Stimulated activated naive CD8-positive, alpha-beta T cell treated with anti-CD3 and anti-CD28 coated beads, Interleukin-15, amount 100 ng/mL, for 72 hours (primary cell): ENCODE data around the gene EXOC7.
A peak's percentile ranks its signal among the peaks of the same experiment; 100 is the strongest.

Source experiments
- ATAC-seq: fragments of 150-1000 bp; cut with Tn5 transposase; 2 replicates; pipeline ENCODE4 v1.10.0; 2021; ENCODE audit warnings: mild to moderate bottlenecking, moderate library complexity
- DNase-seq, 2 donors: peaks; one replicate each; pipeline ENCODE4 v3.0.0; 2021 to 2022
- H3K27ac Mint-ChIP-seq, 2 donors: one replicate each; pipeline ENCODE4 v1.8.0; 2022; ENCODE audit warnings: mild to moderate bottlenecking in 2 of 2, mixed read lengths in 2 of 2, moderate library complexity in 2 of 2
- H3K27me3 Mint-ChIP-seq: one replicate; pipeline ENCODE4 v1.8.0; 2022; ENCODE audit warnings: mixed read lengths
- H3K4me1 Mint-ChIP-seq: one replicate; pipeline ENCODE4 v1.8.0; 2022; ENCODE audit warnings: mild to moderate bottlenecking, mixed read lengths
- H3K4me3 Mint-ChIP-seq, 2 donors: one replicate each; pipeline ENCODE4 v1.8.0; 2022; ENCODE audit warnings: mild to moderate bottlenecking in 2 of 2, mixed read lengths in 2 of 2, moderate library complexity in 1 of 2
- H3K9me3 Mint-ChIP-seq, 2 donors: one replicate each; pipeline ENCODE4 v1.8.0; 2022; ENCODE audit warnings: mixed read lengths in 2 of 2

Gene EXOC7

GRCh38 chr17:76103274-76104139 lies at the start of gene EXOC7:
Gene EXOC7, minus strand, starts transcription at chr17:76103787. Its CDS starts 95 bp downstream, at chr17:76103692.
- DNase-seq (peak; percentile 93 to 94), ATAC-seq (peak; percentile 92)
- H3K4me1 Mint-ChIP-seq: peaks cover 30% of the 10 kb centered on the region
- H3K27me3 Mint-ChIP-seq: no peaks in the 10 kb centered on the region
- H3K27ac Mint-ChIP-seq: peak within 1 kb of the TSS; percentile 98
- no peaks in the 10 kb centered on the region for H3K9me3 Mint-ChIP-seq
- H3K4me3 Mint-ChIP-seq: peak within 1 kb of the TSS; percentile 95 to 96

- DNase-seq (no peak), ATAC-seq (no peak)
- Mint-ChIP-seq H3K27ac (no peak overlapping the region), H3K27me3 (no peaks in the 10 kb centered on the region), H3K4me1 (peaks cover 64% of the 10 kb centered on the region), H3K9me3 (no peaks in the 10 kb centered on the region), H3K4me3 (no peak overlapping the region)
These were observed 49.6 kb upstream of the EXOC7 start for GRCh38 chr17:76153202-76153601.

DNA sequence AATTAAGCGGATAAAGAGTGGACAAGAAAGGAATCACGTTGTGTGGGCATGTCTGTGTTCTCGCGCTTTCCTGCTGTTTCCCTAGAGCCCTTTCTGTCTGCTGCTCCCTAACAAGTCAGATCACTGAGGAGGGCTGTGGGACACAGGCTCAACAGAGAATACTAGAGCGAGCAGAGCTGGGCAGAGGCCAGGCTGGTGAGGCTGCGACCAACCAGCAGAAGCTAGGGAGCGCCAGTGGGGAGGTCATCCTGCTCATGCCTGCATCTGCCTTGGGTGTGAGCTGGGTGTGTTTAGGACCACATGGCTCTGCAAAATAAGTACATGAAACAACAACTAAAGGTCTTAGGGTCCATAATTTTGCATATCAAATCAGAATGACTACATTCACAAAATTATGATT lies 49.0 kb upstream of the EXOC7 start:
- no peak for ATAC-seq

GRCh38 chr17:76151896-76152454 lies 48.4 kb upstream of the EXOC7 start:
- ATAC-seq: no peak
- Mint-ChIP-seq H3K4me3 (no peak overlapping the region), H3K4me1 (peaks cover 62% of the 10 kb centered on the region), H3K27me3 (no peaks in the 10 kb centered on the region), H3K9me3 (no peaks in the 10 kb centered on the region), H3K27ac (peak overlapping the region; percentile 82 to 84)
- no peak for DNase-seq

More for the DNA sequence above, 49.0 kb upstream of the EXOC7 start:
- Mint-ChIP-seq H3K9me3 (no peaks in the 10 kb centered on the region), H3K4me1 (peaks cover 64% of the 10 kb centered on the region), H3K27ac (peak overlapping the region in 1 of 2 donors; percentile 82), H3K4me3 (no peak overlapping the region), H3K27me3 (no peaks in the 10 kb centered on the region)
- no peak for DNase-seq

GRCh38 chr17:76150712-76151622 lies 47.4 kb upstream of the EXOC7 start:
- H3K27me3 Mint-ChIP-seq: no peaks in the 10 kb centered on the region
- DNase-seq: no peak
- peak overlapping the region in 1 of 2 donors; percentile 79 for H3K27ac Mint-ChIP-seq
- ATAC-seq: no peak
- H3K4me3 Mint-ChIP-seq: no peak overlapping the region
- H3K9me3 Mint-ChIP-seq: no peaks in the 10 kb centered on the region
- H3K4me1 Mint-ChIP-seq: peaks cover 61% of the 10 kb centered on the region

GRCh38 chr17:76149214-76149613 lies 45.6 kb upstream of the EXOC7 start:
- ATAC-seq (no peak), DNase-seq (no peak)
- Mint-ChIP-seq H3K4me3 (no peak overlapping the region), H3K27ac (peak overlapping the region in 1 of 2 donors; percentile 34), H3K9me3 (no peaks in the 10 kb centered on the region), H3K4me1 (peaks cover 63% of the 10 kb centered on the region), H3K27me3 (no peaks in the 10 kb centered on the region)

GRCh38 chr17:76148015-76148326 lies 44.4 kb upstream of the EXOC7 start:
- Mint-ChIP-seq H3K4me1 (peaks cover 63% of the 10 kb centered on the region), H3K9me3 (no peaks in the 10 kb centered on the region), H3K27me3 (no peaks in the 10 kb centered on the region), H3K4me3 (no peak overlapping the region), H3K27ac (no peak overlapping the region)
- DNase-seq (no peak), ATAC-seq (no peak)

DNA sequence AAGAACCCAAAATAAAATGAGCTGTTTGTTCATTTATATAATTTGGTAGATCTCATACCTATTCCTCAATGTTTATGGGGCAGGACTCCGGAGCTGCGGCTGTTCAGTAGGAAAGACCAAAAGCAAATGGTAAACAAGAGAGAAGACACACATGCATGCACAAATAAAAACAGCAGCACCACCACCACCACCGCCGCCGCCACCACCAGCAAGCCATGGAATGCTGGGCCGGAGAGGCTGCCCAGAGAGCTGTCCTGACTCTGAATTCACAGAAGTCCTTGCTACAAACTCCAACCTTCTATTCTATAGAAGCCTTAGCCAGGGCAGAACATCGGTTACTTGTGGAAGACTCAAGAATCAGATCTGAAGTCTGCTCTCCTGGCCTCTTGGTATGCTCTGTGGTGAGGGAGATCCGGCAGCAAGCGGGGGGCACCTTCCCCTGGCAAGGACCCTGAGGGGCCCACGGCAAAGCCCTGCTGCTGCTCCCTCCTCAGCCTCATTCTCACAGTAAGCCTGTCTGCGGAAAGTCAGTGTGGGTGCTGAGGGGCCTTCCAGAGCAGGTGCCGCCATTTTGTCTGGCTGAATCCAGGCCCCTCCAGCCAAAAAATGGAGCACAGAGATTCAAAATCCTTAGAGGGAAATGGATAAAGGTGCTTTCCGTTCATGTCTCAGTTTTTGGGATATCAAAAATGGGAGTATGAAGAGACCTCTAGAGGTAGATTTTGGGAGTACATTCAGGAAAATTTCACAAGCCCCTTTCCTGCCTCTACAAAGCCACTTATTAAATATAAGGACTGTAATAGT lies 43.8 kb upstream of the EXOC7 start:
- H3K27ac Mint-ChIP-seq: peak overlapping the region; percentile 59 to 95
- H3K4me3 Mint-ChIP-seq: no peak overlapping the region
- no peak for ATAC-seq
- no peaks in the 10 kb centered on the region for H3K27me3 Mint-ChIP-seq
- H3K4me1 Mint-ChIP-seq: peaks cover 63% of the 10 kb centered on the region
- DNase-seq: no peak
- no peaks in the 10 kb centered on the region for H3K9me3 Mint-ChIP-seq

DNA sequence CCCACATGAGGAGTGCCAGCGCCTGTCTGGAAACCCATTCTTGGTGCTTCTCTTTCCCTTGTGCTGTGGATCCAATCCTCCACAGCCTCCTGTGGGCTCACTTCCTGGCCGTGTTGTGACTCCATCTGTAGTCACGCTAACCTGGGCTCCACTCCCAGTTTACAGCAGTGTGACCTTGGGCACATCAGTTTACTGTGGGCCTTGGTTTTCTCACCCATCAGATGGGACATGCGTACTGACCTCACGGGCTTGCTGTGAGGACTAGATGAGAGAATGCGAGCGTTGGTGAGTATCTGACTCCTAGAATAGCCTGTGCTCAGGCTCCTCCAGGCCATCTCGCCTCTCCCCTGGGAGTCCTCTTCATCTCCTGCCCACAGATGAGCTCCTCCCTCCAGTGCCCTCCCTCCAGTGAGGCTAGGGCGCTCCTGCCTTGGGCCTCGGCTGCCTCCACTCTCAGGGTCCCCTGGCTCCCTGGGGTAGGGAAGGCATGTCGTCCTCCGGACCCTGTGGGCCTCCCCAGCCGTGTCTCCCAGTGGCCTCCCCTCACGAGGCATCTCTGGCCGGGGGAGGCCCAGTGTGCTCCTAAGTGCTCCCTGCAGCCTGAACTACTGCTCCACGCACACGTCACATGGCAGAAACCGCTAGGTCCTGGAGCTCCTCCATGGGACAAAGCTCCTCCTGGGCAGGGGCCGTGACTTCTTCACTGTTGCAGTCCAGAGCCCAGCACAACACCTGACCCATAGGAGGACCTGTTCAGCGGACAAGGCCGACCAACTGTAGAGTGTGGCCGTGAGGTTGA lies 42.7 kb upstream of the EXOC7 start:
- Mint-ChIP-seq H3K4me3 (peak overlapping the region; percentile 61 to 78), H3K27me3 (no peaks in the 10 kb centered on the region), H3K9me3 (no peaks in the 10 kb centered on the region), H3K27ac (peak overlapping the region; percentile 95 to 97), H3K4me1 (peaks cover 63% of the 10 kb centered on the region)
- DNase-seq: no peak
- peak; percentile 11 for ATAC-seq

DNA sequence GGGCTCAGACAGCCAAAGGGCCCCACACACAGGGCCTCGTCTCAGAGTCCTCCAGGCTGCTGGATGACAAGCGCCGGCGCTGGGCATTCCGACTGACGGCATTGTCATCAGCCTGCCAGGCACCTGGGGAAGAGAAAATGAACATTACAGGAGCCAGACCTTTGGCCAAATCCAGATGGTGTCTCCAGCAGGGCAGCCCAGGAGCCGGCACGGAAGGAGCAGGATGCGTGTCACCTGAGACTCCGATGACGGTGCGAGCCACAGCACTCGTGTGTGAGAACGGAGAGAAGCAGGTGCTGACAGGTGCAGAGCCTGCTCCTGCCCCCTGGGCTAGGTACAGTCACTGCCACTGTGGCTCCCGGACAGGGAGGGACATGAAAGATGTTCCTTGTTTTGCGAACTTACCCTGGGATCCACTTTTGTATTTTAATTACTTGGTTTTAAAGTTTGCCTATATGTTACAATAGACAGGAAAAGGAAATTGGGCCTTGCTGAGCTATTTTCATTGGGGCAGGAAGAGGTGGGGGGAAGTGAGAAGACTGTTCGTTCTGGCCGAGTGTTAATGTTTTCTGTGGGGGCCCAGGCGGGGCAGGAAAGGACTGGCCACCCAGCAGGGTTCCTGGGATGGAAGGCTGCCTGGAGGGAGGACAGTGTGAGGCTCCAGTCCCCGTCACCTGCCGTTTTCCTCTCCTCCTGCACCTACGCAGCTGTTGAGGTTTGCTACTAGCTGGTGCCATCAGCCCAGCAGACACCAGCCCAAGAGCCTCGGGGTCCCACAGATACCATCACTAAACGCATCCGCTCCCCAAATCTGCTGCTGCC lies 41.9 kb upstream of the EXOC7 start:
- H3K9me3 Mint-ChIP-seq: no peaks in the 10 kb centered on the region
- H3K4me3 Mint-ChIP-seq: peak overlapping the region; percentile 61 to 78
- peak; percentile 59 for ATAC-seq
- peak overlapping the region; percentile 95 to 97 for H3K27ac Mint-ChIP-seq
- no peaks in the 10 kb centered on the region for H3K27me3 Mint-ChIP-seq
- DNase-seq: peak in 1 of 2 donors; percentile 62
- peaks cover 65% of the 10 kb centered on the region for H3K4me1 Mint-ChIP-seq

- DNase-seq: no peak
- Mint-ChIP-seq H3K4me1 (peaks cover 90% of the 10 kb centered on the region), H3K9me3 (no peaks in the 10 kb centered on the region), H3K27ac (peak overlapping the region; percentile 13 to 85), H3K4me3 (peak overlapping the region; percentile 78 to 80), H3K27me3 (no peaks in the 10 kb centered on the region)
- no peak for ATAC-seq
These were observed 39.0 kb upstream of the EXOC7 start for GRCh38 chr17:76142585-76143041.

GRCh38 chr17:76142039-76142584 lies 38.5 kb upstream of the EXOC7 start:
- Mint-ChIP-seq H3K27ac (peak overlapping the region; percentile 3 to 13), H3K27me3 (no peaks in the 10 kb centered on the region), H3K4me1 (peaks cover 93% of the 10 kb centered on the region)

More at GRCh38 chr17:76142039-76142584, 38.5 kb upstream of the EXOC7 start:
- ATAC-seq (no peak), DNase-seq (no peak)
- no peaks in the 10 kb centered on the region for H3K9me3 Mint-ChIP-seq
- peak overlapping the region; percentile 80 to 82 for H3K4me3 Mint-ChIP-seq
